Transverse colon (tissue), 4 donors: ENCODE results near the gene ZBTB34.

ENCODE experiments used
- POLR2A ChIP-seq: fragments of 450-650 bp; IDR thresholded peaks from one replicate; pipeline ENCODE4 v1.6.1; 2016; ENCODE audit warnings: antibody characterized with exemption, mild to moderate bottlenecking, moderate library complexity
- POLR2AphosphoS5 ChIP-seq, 3 donors: sonication (generic); formaldehyde crosslinking; IDR thresholded peaks; one replicate each; pipeline ENCODE4 v1.6.1; 2016; ENCODE audit warnings: antibody characterized with exemption in 3 of 3
- TF ChIP-seq, protein P1 (sequence below), 5 experiments: fragments of 200-600 bp in 3 of 5; fragments of 450-650 bp in 2 of 5; sonication (generic) in 3 of 5; IDR thresholded peaks; 1 replicate in 2 of 5; 2 replicates in 3 of 5; pipeline ENCODE4 v1.5.1; 2016 to 2017; ENCODE audit warnings: antibody characterized with exemption in 5 of 5, inconsistent platforms in 3 of 5, mild to moderate bottlenecking in 2 of 5, moderate library complexity in 1 of 5

DNA sequence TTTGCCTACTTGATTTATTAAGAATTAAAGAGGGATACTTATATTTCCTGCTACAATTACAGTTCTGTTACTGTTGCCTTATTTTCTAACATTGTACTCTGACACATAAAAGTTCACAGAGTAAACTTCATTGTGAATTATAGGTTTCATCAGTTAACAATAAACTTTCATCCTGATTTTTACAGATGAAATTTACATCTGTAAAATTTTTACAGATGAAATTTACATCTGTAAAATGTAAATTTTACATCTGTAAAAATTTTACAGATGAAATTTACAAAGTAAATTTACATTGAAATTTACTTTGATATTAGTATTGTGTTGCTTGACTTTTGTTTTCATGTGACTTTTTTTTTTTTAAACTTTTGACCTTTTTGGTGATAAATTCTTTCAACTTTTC is 46.3 kb upstream of the ZBTB34 start:
- TF ChIP-seq, protein P1, sequence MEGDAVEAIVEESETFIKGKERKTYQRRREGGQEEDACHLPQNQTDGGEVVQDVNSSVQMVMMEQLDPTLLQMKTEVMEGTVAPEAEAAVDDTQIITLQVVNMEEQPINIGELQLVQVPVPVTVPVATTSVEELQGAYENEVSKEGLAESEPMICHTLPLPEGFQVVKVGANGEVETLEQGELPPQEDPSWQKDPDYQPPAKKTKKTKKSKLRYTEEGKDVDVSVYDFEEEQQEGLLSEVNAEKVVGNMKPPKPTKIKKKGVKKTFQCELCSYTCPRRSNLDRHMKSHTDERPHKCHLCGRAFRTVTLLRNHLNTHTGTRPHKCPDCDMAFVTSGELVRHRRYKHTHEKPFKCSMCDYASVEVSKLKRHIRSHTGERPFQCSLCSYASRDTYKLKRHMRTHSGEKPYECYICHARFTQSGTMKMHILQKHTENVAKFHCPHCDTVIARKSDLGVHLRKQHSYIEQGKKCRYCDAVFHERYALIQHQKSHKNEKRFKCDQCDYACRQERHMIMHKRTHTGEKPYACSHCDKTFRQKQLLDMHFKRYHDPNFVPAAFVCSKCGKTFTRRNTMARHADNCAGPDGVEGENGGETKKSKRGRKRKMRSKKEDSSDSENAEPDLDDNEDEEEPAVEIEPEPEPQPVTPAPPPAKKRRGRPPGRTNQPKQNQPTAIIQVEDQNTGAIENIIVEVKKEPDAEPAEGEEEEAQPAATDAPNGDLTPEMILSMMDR (IDR thresholded peaks at IDR 0.05) = no peak
- TF ChIP-seq POLR2A (no peak), POLR2AphosphoS5 (IDR thresholded peaks at IDR 0.05) (no peak)
